ENCODE measurements around the gene NSRP1.
"Not testable (repeated sequence)": the region's sequence is repeated elsewhere in the genome, so short reads cannot be mapped to it uniquely, and the experiment has no call there.

Gene NSRP1

DNA sequence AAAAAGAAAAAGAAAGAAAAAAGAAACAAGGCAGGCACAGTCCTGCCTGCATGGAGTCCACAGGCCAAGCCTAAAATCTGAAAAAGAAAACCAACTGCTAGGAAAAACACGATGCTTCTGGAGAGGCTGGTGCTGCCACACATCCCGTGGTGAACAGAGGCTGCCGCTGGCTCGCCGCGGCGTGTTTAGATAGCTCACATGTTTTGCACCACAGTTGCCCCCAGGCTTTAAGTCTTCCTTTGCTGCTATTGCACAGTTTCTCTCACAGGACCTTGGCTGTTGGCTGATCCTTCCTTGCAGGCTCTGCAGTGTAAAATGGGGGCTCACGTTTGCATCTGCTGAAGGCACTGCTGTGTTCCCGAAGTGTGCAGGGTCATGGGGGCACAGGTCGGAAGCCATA is 110.3 kb downstream of the NSRP1 start:
- no peak overlapping the region for H3K4me3 ChIP-seq (ENCODE audit: low read depth, low read length)
- TF ChIP-seq, protein P1, sequence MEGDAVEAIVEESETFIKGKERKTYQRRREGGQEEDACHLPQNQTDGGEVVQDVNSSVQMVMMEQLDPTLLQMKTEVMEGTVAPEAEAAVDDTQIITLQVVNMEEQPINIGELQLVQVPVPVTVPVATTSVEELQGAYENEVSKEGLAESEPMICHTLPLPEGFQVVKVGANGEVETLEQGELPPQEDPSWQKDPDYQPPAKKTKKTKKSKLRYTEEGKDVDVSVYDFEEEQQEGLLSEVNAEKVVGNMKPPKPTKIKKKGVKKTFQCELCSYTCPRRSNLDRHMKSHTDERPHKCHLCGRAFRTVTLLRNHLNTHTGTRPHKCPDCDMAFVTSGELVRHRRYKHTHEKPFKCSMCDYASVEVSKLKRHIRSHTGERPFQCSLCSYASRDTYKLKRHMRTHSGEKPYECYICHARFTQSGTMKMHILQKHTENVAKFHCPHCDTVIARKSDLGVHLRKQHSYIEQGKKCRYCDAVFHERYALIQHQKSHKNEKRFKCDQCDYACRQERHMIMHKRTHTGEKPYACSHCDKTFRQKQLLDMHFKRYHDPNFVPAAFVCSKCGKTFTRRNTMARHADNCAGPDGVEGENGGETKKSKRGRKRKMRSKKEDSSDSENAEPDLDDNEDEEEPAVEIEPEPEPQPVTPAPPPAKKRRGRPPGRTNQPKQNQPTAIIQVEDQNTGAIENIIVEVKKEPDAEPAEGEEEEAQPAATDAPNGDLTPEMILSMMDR (IDR thresholded peaks at IDR 0.05; ENCODE audit: low read depth, low read length), result no peak

DNA sequence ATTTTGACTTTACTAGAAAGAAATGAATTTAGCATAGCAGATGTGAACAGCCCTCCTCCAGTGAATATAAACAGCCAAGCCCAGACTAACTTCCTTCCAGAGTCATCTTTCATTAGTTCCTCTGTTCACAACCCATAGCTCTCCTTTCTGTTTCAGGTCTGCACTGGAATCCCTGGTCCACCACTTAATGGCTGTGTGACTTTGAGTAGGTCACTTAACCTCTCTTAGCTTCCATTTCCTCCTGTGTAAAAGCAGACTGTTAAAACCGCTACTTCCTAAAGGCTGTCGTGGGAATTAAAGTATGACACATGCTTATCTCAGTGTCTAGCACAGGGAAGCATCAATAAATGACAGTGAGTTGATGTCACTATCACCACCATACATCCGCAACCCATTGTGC is 111.4 kb downstream of the NSRP1 start:
- no peak overlapping the region for H3K4me3 ChIP-seq (ENCODE audit: low read depth, low read length)

DNA sequence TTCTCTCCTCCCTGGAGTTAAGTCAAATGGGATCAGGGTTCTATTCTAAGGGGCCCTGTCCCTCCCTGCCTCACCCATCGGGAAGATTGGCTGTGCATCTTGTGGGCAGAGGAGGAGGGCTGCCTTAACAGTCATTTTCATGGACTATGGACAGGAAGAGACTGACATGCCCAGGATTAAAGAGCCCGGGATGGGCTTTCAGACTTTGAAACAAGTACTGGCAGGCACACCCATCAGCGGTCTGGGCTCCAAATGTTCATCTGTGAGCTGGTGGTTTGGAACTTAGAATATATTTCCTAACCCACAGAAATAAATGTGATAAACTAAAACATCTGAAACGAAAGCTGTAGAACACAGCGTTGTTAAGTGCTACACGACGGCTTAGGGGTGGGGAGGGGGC is 112.4 kb downstream of the NSRP1 start:
- no peak overlapping the region for H3K4me3 ChIP-seq (ENCODE audit: low read depth, low read length)
- TF ChIP-seq, protein P1 (IDR thresholded peaks at IDR 0.05; ENCODE audit: low read depth, low read length), result no peak

More for the DNA sequence above, 111.4 kb downstream of the NSRP1 start:
- TF ChIP-seq, protein P1 (IDR thresholded peaks at IDR 0.05; ENCODE audit: low read depth, low read length), result no peak

DNA sequence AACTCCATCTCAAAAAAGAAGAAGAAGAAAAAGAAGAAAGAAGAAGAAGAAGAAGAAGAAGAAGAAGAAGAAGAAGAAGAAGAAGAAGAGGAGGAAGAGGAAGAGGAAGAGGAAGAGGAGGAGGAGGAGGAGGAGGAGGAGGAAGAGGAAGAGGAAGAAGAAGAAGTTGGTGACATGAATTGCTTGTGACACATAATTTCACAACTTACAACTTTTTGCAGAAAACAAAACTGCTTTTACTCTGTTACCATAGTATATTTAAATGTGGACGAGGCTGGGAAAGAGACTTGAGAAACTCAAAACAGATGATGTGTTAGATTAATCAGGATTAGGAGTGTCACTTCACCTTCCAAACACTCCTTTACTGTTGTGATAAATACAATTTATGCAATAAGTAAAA is 113.4 kb downstream of the NSRP1 start:
- not testable (repeated sequence) for H3K4me3 ChIP-seq (ENCODE audit: low read depth, low read length)

DNA sequence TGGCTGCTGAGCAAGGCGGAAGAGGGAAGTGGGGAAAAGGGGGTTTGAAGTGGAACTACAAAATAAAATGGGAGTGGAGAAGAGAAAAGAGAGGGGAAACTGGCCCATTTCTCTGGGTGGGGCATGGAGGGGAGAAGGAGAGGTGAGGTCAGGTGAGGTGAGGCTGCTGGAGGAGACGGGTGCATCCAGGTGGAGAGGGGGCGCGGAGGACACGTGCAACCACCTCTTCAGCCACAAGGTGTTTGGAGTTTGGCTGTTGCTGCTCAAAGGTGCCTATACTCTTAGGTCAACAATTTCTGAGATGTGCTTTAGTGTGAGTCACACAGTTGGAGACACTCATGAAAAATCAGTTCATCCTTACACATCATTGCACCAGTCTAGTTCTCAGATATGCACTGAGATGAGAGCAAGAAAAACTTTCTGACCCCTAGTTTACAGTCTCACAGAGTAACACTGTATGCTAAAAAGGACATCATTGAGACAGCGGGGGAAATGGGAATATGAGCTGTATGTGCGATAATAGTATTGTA is 114.0 kb downstream of the NSRP1 start:
- TF ChIP-seq, protein P1 (IDR thresholded peaks at IDR 0.05; ENCODE audit: low read depth, low read length), result no peak
- no peak overlapping the region for H3K4me3 ChIP-seq (ENCODE audit: low read depth, low read length)

DNA sequence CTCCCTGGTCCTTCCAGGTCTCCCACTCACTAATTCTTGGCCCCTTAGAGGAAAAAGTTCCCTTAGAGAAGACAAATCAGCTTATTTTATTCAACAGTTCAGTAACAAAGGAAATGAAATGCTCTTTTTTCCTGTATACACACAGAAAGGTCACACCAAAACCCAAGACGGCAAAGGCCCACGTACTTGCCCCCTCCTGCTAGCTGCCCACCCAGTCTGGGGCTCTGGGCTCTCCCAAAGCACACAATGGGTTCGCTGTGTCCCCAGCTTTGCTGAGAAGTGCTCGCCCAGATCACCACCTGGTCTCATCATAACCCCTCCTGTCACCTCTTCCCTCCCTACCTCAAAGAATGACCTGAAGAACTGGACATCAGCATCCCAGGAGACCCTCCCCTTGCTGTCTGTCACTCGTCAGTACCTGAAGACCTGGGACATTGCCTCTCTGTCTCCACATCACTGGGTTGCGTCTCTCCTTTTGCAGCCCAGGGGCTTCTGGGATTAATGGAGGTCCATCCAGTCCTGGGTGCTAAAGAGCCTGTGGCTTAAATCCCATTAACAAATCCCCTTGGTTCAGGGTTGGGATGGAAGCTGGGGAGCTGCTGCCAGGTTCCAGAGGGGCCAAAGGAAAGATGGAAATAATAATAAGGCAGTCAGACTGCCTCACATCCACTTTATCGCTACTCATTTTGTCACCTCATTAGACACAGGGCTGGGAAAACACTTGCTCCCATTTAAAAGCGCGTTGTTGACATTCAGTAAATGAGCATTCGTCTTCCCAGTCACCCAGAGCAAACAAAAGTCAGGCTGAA is 115.6 kb downstream of the NSRP1 start:
- no peak overlapping the region for H3K4me3 ChIP-seq (ENCODE audit: low read depth, low read length)
- TF ChIP-seq, protein P1 (IDR thresholded peaks at IDR 0.05; ENCODE audit: low read depth, low read length), result no peak

DNA sequence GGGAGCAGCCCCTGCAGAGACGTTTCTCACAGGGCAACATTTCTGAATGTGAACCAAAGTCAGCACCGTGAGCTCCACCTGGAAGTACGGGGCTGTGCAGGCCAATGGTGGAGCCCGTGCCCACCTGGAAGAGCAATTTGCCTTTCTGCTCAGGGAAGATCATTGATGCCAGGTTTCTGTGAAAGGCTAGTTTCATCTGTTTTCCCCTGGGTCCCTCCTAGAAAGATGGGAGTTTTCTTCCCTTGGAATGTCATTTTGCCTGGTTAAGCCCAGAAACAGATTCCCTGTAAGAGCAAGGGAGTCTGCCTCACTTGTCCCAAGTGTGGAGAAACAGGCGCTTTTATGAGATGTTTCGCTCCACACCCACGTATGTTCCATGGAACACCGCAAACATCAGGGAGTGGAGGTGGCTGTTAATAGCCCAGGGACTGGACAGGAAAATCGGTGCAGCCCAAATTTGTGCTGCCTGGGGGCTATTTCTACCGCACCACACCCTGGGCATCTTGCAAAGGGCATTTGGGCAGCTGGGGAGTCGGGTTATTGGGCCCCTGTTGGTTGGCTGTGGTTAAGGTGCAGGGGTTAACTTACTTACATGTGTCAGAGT is 116.3 kb downstream of the NSRP1 start:
- H3K4me3 ChIP-seq (ENCODE audit: low read depth, low read length), result no peak overlapping the region
- TF ChIP-seq, protein P1 (IDR thresholded peaks at IDR 0.05; ENCODE audit: low read depth, low read length), result no peak
